ENCODE data around the gene CIT.
"Not testable (repeated sequence)": the region's sequence is repeated elsewhere in the genome, so short reads cannot be mapped to it uniquely, and the experiment has no call there.

CIT gene

GRCh38 chr12:119669744-119670472, 207.2 kb downstream of the CIT start:
- DNase-seq, result no peak

DNA sequence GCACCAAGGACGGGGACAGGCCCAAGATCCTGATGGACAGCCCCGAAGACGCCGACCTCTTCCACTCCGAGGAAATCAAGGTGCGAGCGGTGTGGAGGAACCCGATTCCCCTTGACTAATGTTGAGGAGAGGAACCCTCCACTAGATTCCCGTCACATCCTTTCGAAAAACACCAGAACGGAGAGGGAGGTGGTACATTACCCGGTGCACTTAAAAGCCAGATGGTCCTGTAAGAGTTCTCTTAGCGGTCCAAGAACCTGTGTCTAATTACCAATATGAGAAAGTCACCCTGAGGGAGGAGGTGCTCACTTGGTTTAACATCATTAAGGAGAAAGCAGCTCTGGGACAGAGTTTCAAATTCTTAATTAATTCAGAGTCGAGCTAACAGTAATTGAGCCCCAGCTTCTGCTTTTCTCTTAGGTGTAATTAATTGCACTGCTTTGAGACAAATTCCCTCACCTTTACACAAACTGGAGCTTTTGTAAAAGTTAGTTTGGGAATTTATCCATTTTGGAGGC, 208.7 kb downstream of the CIT start:
- no peak for DNase-seq

DNA sequence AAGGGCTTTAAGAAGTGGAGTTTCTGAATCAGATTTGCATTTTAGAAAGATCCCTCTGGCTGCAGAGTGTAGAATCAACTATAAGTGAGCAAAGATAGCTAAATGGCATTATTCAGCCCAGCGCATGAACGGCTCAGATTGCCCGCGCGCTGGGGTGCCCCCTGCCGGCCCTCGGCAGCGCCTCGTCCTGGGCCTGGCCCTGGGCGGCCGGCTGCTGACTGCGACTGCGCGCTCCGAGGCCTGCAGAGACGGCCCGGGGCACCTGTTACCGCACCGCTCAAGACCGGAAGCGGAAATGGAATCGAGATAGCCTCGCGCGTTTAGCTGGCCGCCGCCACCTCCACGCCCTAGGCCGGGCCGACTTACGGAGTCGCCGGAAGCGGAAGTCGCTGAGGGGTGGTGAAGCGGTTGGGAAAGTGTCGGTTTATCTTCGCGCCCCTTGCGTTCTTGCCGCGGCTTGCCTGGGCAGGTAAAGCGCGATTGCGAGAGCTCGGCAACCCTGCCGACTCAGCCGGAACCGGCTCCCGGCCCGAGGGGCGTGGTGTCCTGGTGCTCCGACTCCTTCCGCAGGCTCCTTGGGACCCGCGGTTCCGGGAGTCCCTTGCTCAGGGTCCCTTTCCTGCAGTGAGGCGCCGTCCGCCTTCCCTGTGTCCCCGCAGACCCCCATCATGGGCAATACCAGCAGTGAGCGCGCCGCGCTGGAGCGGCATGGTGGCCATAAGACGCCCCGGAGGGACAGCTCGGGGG, 209.4 kb downstream of the CIT start, which contains the start of gene PRKAB1:
PRKAB1 (plus strand) TSS at position 557 of the 747 bp plus-strand sequence; CDS start at position 669, 112 bp downstream.
- DNase-seq, result peak; percentile 82 to 91 (median 86)

GRCh38 chr12:119666900-119667576, 210.1 kb downstream of the CIT start:
- no peak for DNase-seq

- DNase-seq, result no peak
These were observed 210.8 kb downstream of the CIT start for GRCh38 chr12:119666226-119666795.

GRCh38 chr12:119665164-119665929, 211.8 kb downstream of the CIT start:
- DNase-seq, result no peak

- DNase-seq, result no peak
These were observed 212.5 kb downstream of the CIT start for GRCh38 chr12:119664642-119665041.

- DNase-seq, result no peak
These were observed 215.2 kb downstream of the CIT start for GRCh38 chr12:119661882-119662281.

DNA sequence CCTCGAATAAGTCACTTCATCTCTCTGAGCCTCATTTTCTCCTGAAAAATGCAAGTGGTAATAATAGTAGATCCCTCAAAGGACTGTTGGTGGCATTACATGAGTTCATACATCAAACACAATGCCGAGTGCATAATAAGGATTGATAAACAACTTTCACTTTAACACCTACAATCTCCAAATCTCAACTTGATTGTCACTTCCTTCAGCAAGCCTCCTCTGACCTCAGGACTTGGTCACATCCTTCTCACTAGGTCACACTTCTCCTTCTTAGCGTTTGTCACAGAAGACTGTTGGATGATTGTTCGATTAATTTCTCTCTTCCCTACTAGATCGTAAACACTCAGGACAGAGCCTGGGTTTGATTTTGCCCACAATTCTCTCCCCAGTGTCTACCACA, 217.0 kb downstream of the CIT start:
- no peak for DNase-seq

- peak in 2 of 4 experiments; percentile 5 to 8 for DNase-seq
These were observed 217.7 kb downstream of the CIT start for GRCh38 chr12:119659289-119659897.

DNA sequence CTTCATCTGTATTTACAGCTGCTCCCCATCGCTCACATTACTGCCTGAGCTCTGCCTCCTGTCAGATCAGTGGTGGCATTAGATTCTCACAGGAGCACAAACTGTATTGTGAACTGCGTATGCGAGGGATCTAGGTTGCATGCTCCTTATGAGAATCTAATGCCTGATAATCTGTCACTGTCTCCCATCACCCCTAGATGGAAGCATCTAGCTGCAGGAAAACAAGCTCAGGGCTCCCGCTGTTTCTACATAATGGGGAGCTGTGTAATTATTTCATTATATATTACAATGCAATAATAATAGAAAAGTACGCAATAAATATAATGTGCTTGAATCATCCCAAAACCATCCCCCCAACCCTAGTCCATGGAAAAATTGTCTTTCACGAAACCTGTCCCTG, 219.0 kb downstream of the CIT start:
- not testable (repeated sequence) for DNase-seq

DNA sequence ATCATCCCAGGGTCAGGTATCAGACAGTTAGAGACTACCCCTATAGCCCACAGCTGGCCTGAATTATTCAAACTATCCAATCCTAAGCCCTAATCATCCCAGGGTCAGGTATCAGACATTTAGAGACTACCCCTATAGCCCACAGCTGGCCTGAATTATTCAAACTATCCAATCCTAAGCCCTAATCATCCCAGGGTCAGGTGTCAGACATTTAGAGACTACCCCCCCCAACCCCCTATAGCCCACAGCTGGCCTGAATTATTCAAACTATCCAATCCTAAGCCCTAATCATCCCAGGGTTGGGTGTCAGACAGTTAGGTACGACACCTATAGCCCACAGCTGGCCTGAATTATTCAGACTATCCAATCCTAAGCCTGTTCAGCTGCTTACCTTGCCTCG, 220.1 kb downstream of the CIT start:
- DNase-seq, result not testable (repeated sequence)

DNA sequence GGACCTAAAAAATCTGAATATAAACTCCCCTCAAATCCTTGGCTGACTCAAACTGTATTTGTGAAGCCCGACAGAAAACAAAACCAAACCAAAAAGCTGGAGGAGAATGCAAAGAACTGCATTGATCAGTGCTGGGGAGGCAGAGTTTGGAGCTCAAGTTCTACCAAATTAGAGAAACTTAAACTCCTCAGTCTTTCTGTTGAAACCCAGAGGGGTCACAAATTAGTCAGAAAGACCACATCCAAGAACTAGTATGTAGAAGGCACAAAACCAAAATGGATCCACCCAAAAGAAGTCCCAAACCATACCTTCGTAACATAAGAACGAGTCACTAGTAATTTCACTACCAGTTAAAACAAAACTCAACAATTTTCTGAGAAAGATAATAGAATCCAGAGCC, 224.5 kb downstream of the CIT start:
- no peak for DNase-seq

DNA sequence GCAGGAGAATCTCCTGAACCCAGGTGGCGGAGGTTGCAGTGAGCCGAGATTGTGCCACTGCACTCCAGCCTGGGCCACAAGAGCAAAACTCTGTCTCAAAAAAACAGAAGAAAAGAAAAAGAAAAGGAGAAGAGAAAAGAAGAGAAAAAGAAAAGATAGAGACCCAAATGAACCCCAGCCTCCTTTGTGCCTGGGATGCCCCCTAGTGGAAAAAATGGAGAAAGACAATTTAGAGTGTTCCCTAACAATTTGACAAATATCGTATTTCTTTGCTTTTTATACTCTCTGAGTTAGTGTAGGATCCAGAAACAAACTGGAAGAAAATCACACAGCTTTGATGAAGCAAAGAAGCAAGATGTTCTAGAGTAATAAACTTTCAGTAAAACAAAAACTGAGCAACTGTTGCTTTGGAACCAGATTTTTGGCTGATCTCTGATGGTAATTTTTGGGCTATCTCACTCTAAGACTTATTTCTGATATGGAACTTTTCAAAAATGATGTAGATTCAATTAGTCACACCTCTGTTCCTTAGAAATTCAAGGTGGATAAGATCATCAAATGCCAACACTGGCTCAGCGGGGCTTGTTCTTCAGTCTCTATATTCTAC, 227.8 kb downstream of the CIT start:
- no peak for DNase-seq

DNA sequence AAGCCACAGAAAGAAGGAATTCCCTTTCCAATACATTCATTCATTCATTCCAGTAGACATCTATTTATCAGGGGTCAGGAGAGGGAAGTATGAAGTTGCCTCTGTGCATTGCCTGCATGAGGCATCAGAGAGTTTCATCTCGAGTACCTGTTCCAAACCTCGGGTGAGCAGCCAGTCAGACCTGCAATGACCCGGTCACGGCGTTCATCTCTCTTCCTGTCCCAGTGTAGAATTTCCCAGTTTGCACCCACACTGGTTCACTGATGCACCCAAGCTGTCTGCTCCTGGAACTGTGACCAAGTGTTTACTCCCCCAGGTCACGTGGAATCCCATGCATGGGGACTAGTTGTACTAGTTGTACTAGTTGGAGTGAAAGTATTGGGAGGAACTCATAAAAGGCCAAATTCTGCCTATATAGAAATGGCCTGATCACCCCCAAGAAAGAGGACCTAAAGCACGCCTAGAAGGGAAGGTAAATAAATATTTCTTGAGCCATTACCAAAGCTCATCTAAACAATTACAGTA, 231.5 kb downstream of the CIT start:
- DNase-seq, result no peak

GRCh38 chr12:119644930-119645329, 232.2 kb downstream of the CIT start:
- no peak for DNase-seq

- no peak for DNase-seq
These were observed 234.1 kb downstream of the CIT start for GRCh38 chr12:119642986-119643385.

All from activated naive CD4-positive, alpha-beta T cell (primary cell).